A549 (cell line): Measurements from ENCODE around the gene MEOX1. TPM values are rescaled to one million over a fixed set of nuclear protein-coding genes. Genes with fewer than 3 reads are reported as not detected.

ENCODE experiments used
- ATAC-seq, 2 experiments: fragments of 200-7000 bp in 1 of 2; fragments of >200 bp in 1 of 2; cut with Nextera tagmentation in 1 of 2; cut with Tn5 transposase in 1 of 2; 3 replicates each; pipeline versions ENCODE4 v1.8.0 to v1.9.1; 2018 to 2020; ENCODE audit warnings: mild to moderate bottlenecking in 1 of 2, moderate library complexity in 1 of 2
- CTCF ChIA-PET: fragments of 300-600 bp; sonication (Branson Sonifier 250); formaldehyde crosslinking; extraction: SDS; loops from one replicate; lab custom pipeline; 2021; ENCODE audit warnings: antibody characterized with exemption, inconsistent platforms; lab: Yijun Ruan, JAX
- POLR2A ChIA-PET: fragments of 350-600 bp; formaldehyde crosslinking; extraction: SDS; loops from one replicate; lab custom pipeline; 2021; ENCODE audit warnings: antibody characterized with exemption, inconsistent platforms; lab: Yijun Ruan, JAX
- DNase-seq, 2 experiments: peaks; one replicate each; pipeline versions ENCODE4 v3.0.0 to v3.0.0-alpha.2; 2011 to 2016; ENCODE audit warnings: low read depth in 1 of 2, low spot score in 1 of 2
- FAIRE-seq: peaks from 2 replicates; lab custom pipeline; 2011; peaks lifted over from hg19 to GRCh38; lab: Jason Lieb, UNC
- H3K27ac ChIP-seq, 2 experiments: fragments of >200 bp; sonication (Bioruptor Twin); formaldehyde crosslinking; 3 replicates each; pipeline ENCODE4 v1.5.1; 2016 to 2017
- H3K4me1 ChIP-seq: fragments of >200 bp; sonication (Bioruptor Twin); formaldehyde crosslinking; 3 replicates; pipeline ENCODE4 v1.6.1; 2016
- H3K4me2 ChIP-seq: fragments of >200 bp; sonication (Bioruptor Twin); formaldehyde crosslinking; 3 replicates; pipeline ENCODE4 v1.6.1; 2016
- H3K4me3 ChIP-seq: fragments of >200 bp; sonication (Bioruptor Twin); formaldehyde crosslinking; 3 replicates; pipeline ENCODE4 v1.5.1; 2016
- H3K9me3 ChIP-seq: fragments of >200 bp; sonication (Bioruptor Twin); formaldehyde crosslinking; 3 replicates; pipeline ENCODE4 v1.6.1; 2016
- BHLHE40 ChIP-seq: IDR thresholded peaks from 2 replicates; pipeline ENCODE4 v1.6.1; 2012; ENCODE audit warnings: low read depth, low read length, inconsistent platforms
- E2F6 ChIP-seq: IDR thresholded peaks from 2 replicates; pipeline ENCODE4 v1.6.1; 2012; ENCODE audit warnings: low read depth, borderline replicate concordance
- ESRRA ChIP-seq: fragments of 150-350 bp; IDR thresholded peaks from 2 replicates; pipeline ENCODE4 v1.6.1; 2014; ENCODE audit warnings: mild to moderate bottlenecking, low read length, borderline replicate concordance
- FOSL2 ChIP-seq, 2 experiments: fragments of 450-650 bp in 1 of 2; fragments of >200 bp in 1 of 2; sonication (Bioruptor Twin) in 1 of 2; formaldehyde crosslinking; IDR thresholded peaks; 2 replicates each; pipeline versions ENCODE4 v1.5.0 to v1.6.1; 2016 to 2020; ENCODE audit warnings: mild to moderate bottlenecking in 1 of 2, moderate library complexity in 1 of 2
- MAFK ChIP-seq: fragments of 450-650 bp; IDR thresholded peaks from 2 replicates; pipeline ENCODE4 v1.6.1; 2014; ENCODE audit not compliant: partially characterized antibody
- NPAS2 ChIP-seq: fragments of 250-450 bp; sonication (Bioruptor Pico); IDR thresholded peaks from 2 replicates; pipeline ENCODE4 v1.8.0; 2022; ENCODE audit warnings: mild to moderate bottlenecking, moderate library complexity, borderline replicate concordance
- PHF8 ChIP-seq: fragments of 200-600 bp; sonication (generic); IDR thresholded peaks from 2 replicates; pipeline ENCODE4 v1.6.1; 2016; ENCODE audit warnings: low read depth, mild to moderate bottlenecking, antibody characterized with exemption, moderate library complexity, borderline replicate concordance
- POLR2A ChIP-seq: IDR thresholded peaks from 2 replicates; pipeline ENCODE4 v1.6.1; 2012; ENCODE audit warnings: mild to moderate bottlenecking, low read length
- RCOR1 ChIP-seq: fragments of 150-350 bp; IDR thresholded peaks from 2 replicates; pipeline ENCODE4 v1.6.1; 2014; ENCODE audit warnings: antibody characterized with exemption, low read length, low read depth
- TFCP2L1 ChIP-seq: fragments of 250-450 bp; sonication (Bioruptor Pico); IDR thresholded peaks from 2 replicates; pipeline ENCODE4 v1.5.0; 2021; ENCODE audit warnings: mild to moderate bottlenecking
- USF2 ChIP-seq: fragments of 450-650 bp; IDR thresholded peaks from 2 replicates; pipeline ENCODE4 v1.6.1; 2014; ENCODE audit warnings: antibody characterized with exemption
- ZC3H11A ChIP-seq: fragments of 450-650 bp; IDR thresholded peaks from 2 replicates; pipeline ENCODE4 v1.6.1; 2014; ENCODE audit warnings: antibody characterized with exemption, mild to moderate bottlenecking
- ZFP36 ChIP-seq: fragments of 450-650 bp; IDR thresholded peaks from 2 replicates; pipeline ENCODE4 v1.6.1; 2014; ENCODE audit warnings: borderline replicate concordance; ENCODE audit not compliant: partially characterized antibody
- ZNF302 ChIP-seq: fragments of 250-450 bp; sonication (Bioruptor Pico); IDR thresholded peaks from 2 replicates; pipeline ENCODE4 v1.9.0; 2021; ENCODE audit warnings: inconsistent platforms, mild to moderate bottlenecking, moderate library complexity
- WGBS: methylation state at CpG from one replicate; pipeline ENCODE4 v1.1.6; 2017; ENCODE audit errors: missing lambda C conversion rate; 5-methylcytosine and 5-hydroxymethylcytosine counted together
- polyA plus RNA-seq, 4 experiments: library from polyadenylated mRNA; depleted of rRNA in 3 of 4; stranded (reverse); fragments of >200 nt; fragmentation: RNase III in 1 of 4; extraction: RNeasy Plus Mini Kit Qiagen cat#74134 plus additional on column Dnase treatment in 1 of 4; gene quantifications; 2 replicates in 3 of 4; 3 replicates in 1 of 4; pipeline ENCODE4 v1.2.3, GENCODE V29; 2011 to 2017
- TF ChIP-seq, protein P1 (sequence below): fragments of 150-350 bp; IDR thresholded peaks from 2 replicates; pipeline ENCODE4 v1.6.1; 2014; ENCODE audit warnings: low read depth, mild to moderate bottlenecking, low read length
- TF ChIP-seq, protein P2 (sequence below): fragments of >200 bp; sonication (Bioruptor Twin); formaldehyde crosslinking; IDR thresholded peaks from 3 replicates; pipeline ENCODE4 v1.6.1; 2016
- TF ChIP-seq, protein P3 (sequence below): fragments of >200 bp; sonication (Bioruptor Twin); formaldehyde crosslinking; IDR thresholded peaks from 2 replicates; pipeline ENCODE4 v1.6.1; 2016

Gene MEOX1
- polyA plus RNA-seq, 2 of the 4 experiments (the other 2 are of a cell fraction), result not detected

DNA sequence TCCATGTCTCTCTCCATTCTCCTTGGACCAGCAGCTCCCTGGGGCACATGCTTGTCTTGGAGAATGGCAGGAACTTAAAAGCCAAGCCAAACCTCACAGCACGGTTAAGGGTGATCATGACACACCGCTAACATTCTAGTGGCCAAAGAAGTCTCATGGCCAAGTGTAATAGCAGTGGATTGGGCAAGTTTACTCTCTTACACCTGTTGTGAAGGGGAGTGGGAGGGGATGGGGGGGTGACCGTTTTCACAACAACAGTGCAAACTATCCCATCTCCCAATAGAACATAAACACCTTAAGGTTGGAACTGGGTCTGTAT lies 37.7 kb upstream of the MEOX1 start:
- peak overlapping the region in 1 of 2 experiments; percentile 4; a peak in 1 of 6 replicates for H3K27ac ChIP-seq
- CTCF ChIA-PET, result interaction anchor here (3.2 to 18.5 kb wide), 2 partner anchors 125 to 147 kb away, joined by 15 to 257 read pairs; partner anchors contain the start of gene CD300LG
- WGBS, result 81% methylated on average over 3 of the region's 3 CpGs
- no peak for DNase-seq
- H3K9me3 ChIP-seq, result 0 out of 3 replicates have a peak, but pooled peaks cover 3% of the 10 kb centered on the region
- H3K4me1 ChIP-seq, result peaks cover 30% of the 10 kb centered on the region
- no peak for FAIRE-seq
- ATAC-seq, result no peak
- H3K4me3 ChIP-seq, result no peak overlapping the region
- POLR2A ChIA-PET, result no interaction called here
- TF ChIP-seq, protein P1, sequence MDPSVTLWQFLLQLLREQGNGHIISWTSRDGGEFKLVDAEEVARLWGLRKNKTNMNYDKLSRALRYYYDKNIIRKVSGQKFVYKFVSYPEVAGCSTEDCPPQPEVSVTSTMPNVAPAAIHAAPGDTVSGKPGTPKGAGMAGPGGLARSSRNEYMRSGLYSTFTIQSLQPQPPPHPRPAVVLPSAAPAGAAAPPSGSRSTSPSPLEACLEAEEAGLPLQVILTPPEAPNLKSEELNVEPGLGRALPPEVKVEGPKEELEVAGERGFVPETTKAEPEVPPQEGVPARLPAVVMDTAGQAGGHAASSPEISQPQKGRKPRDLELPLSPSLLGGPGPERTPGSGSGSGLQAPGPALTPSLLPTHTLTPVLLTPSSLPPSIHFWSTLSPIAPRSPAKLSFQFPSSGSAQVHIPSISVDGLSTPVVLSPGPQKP, result no peak
- H3K4me2 ChIP-seq, result no peak overlapping the region

- POLR2A ChIA-PET, result interaction anchor here (0.5 kb wide), 1 partner anchor 15 kb away, joined by 3 read pairs; no protein-coding TSS in a partner anchor
- ATAC-seq, result no peak
- Histone ChIP-seq H3K9me3 (0 out of 3 replicates have a peak, but pooled peaks cover 3% of the 10 kb centered on the region), H3K27ac (peak overlapping the region in 1 of 2 experiments; percentile 4; a peak in 1 of 6 replicates), H3K4me2 (no peak overlapping the region), H3K4me1 (peaks cover 30% of the 10 kb centered on the region), H3K4me3 (no peak overlapping the region)
- FAIRE-seq, result peak; percentile 7
- WGBS, result 82% methylated on average over 7 of the region's 7 CpGs
- TF ChIP-seq ZC3H11A (no peak), FOSL2 (IDR thresholded peaks at IDR 0.05) (no peak), FOSL2 (CRISPR knock-in tag; IDR thresholded peaks at IDR 0.05) (no peak), POLR2A (no peak), NPAS2 (CRISPR knock-in tag) (no peak), TFCP2L1 (CRISPR knock-in tag) (no peak), USF2 (no peak), BHLHE40 (no peak), RCOR1 (no peak), ZFP36 (no peak), ZNF302 (CRISPR knock-in tag) (no peak), ESRRA (no peak), MAFK (no peak), E2F6 (no peak), PHF8 (no peak)
- TF ChIP-seq, protein P2, sequence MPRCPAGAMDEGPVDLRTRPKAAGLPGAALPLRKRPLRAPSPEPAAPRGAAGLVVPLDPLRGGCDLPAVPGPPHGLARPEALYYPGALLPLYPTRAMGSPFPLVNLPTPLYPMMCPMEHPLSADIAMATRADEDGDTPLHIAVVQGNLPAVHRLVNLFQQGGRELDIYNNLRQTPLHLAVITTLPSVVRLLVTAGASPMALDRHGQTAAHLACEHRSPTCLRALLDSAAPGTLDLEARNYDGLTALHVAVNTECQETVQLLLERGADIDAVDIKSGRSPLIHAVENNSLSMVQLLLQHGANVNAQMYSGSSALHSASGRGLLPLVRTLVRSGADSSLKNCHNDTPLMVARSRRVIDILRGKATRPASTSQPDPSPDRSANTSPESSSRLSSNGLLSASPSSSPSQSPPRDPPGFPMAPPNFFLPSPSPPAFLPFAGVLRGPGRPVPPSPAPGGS, result no peak
- TF ChIP-seq, protein P3, sequence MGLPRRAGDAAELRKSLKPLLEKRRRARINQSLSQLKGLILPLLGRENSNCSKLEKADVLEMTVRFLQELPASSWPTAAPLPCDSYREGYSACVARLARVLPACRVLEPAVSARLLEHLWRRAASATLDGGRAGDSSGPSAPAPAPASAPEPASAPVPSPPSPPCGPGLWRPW, result no peak
- TF ChIP-seq, protein P1, result no peak
- DNase-seq, result no peak
- CTCF ChIA-PET, result interaction anchor here (2.0 to 18.5 kb wide), 3 partner anchors 125 to 215 kb away, joined by 5 to 257 read pairs (median 15); partner anchors contain the start of genes CD300LG and DHX8
Measured at GRCh38 chr17:43698678-43699437, 37.1 kb upstream of the MEOX1 start.
